Measurements from ENCODE around the gene ABCA7.

ABCA7 gene

GRCh38 chr19:1003283-1003682, 36.6 kb upstream of the ABCA7 start:
- no peak for FAIRE-seq

GRCh38 chr19:1004204-1004802, 35.6 kb upstream of the ABCA7 start:
- FAIRE-seq, result no peak

GRCh38 chr19:1004803-1005664, 34.9 kb upstream of the ABCA7 start:
- FAIRE-seq, result no peak

GRCh38 chr19:1006711-1007398, 33.1 kb upstream of the ABCA7 start:
- no peak for FAIRE-seq

GRCh38 chr19:1007399-1008251, 32.3 kb upstream of the ABCA7 start:
- no peak for FAIRE-seq

- FAIRE-seq, result no peak
Observed at GRCh38 chr19:1008268-1009040, 31.5 kb upstream of the ABCA7 start.

- FAIRE-seq, result no peak
Observed at GRCh38 chr19:1009041-1009980, 30.6 kb upstream of the ABCA7 start.

GRCh38 chr19:1009981-1010538, 29.8 kb upstream of the ABCA7 start:
- no peak for FAIRE-seq

GRCh38 chr19:1010586-1011510, 29.1 kb upstream of the ABCA7 start:
- FAIRE-seq, result no peak

GRCh38 chr19:1011831-1012333, 28.0 kb upstream of the ABCA7 start:
- no peak for FAIRE-seq

GRCh38 chr19:1012334-1012733, 27.6 kb upstream of the ABCA7 start:
- no peak for FAIRE-seq

GRCh38 chr19:1013218-1013617, 26.7 kb upstream of the ABCA7 start:
- FAIRE-seq, result no peak

- FAIRE-seq, result no peak
Observed at GRCh38 chr19:1014161-1015060, 25.5 kb upstream of the ABCA7 start.

- no peak for FAIRE-seq
Observed at GRCh38 chr19:1015061-1015781, 24.7 kb upstream of the ABCA7 start.

GRCh38 chr19:1015782-1016646, 23.9 kb upstream of the ABCA7 start:
- FAIRE-seq, result no peak

GRCh38 chr19:1016647-1017114, 23.2 kb upstream of the ABCA7 start:
- no peak for FAIRE-seq

Measured in TTC549 (cell line).